Amygdala (tissue), 56 donors: Measurements from ENCODE around the gene AVEN.

Experiments used
- DNase-seq, 56 donors: peaks; one replicate each; lab custom pipeline; 2025; lab: John Stamatoyannopoulos, UW

Gene AVEN

GRCh38 chr15:33994005-33994615, 44.9 kb downstream of the AVEN start:
- DNase-seq = peak in 7 of 56 donors; percentile 4 to 39 (median 15)

DNA sequence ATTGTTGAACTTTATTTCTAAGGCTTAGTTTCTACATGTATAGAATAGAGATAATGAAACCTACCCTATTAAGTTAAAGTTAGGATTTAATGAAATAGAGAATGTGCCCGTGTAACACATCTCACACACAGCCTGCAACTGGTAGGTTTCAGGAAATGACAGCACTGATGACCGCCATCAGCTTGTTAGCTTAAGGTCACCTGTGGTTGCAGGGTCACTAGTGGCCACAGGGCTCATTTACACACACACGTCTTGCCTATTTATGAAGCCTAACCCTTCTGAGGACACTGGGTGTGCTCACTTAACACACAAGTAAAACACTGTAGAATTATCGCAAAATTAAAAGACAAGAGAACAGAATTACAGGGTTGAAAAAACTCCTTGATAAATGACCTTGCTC, 50.6 kb downstream of the AVEN start:
- DNase-seq = no peak

GRCh38 chr15:33987444-33987843, 51.6 kb downstream of the AVEN start:
- DNase-seq = peak in 2 of 56 donors; percentile 8 to 21

GRCh38 chr15:33985751-33986150, 53.3 kb downstream of the AVEN start:
- no peak for DNase-seq

DNA sequence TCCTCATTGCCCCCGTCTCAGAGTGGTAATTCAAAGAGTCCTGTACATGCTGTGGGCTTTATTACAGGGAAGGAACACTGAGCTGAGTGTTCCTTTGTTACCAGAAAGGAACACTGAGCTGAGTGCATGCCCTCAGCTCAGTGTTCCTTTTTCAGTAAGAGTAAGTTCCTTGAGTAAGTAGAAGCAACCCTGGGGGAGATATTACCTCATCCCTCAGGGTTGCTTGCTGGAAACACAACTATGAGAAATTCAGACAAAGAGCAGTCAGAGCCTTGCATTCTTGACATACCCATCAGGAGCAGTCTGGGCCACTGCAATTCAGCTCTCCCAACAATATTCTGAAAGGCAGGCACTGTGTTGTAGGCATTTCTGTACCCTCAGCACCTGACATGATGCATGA, 53.7 kb downstream of the AVEN start:
- peak in 3 of 56 donors; percentile 8 to 35 (median 32) for DNase-seq

GRCh38 chr15:33982516-33982915, 56.5 kb downstream of the AVEN start:
- DNase-seq = no peak

- no peak for DNase-seq
Measured at GRCh38 chr15:33980159-33980558, 58.8 kb downstream of the AVEN start.

DNA sequence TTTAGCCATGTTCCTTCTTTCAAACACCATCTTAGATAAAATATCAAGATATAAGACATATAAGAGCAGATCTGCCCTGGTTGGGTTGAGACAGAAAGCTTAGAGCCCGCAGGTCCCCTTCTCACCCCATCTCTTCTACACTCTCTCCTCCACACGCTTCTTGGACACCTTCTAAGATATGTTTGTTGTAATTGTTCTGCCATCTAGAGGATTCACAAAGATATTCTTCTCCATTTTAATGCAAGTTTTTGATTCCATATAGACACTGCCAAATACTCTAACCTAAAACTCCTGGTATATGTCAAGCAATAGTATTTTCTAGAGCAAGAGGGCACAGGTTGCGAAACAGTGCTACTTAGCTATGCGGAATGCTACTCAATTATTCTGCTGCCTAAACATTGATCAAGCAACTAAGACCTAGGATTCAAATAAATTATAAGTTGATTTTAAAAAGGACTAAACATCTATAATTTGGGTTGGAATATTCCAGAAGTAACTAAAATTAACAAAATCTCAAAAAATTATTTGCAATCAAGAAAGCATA, 63.9 kb downstream of the AVEN start:
- no peak for DNase-seq

DNA sequence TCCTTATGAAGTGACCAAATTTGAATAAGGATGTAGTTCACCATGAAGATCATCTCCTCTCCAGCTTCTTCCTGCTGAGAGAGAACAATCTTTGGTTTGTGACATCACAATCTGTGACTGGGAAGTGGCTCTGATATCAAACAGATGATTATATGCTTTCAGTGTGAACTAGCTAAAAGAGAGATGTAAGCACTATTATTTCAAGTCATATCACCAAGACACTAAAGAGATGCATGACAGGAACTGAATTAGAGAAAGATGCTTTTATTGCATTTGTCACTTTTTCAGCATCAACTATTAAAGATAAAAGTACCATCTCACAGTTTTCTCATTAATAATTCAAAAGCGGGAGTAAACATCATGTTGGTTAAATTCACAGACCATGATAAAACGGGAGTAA, 67.2 kb downstream of the AVEN start:
- no peak for DNase-seq

DNA sequence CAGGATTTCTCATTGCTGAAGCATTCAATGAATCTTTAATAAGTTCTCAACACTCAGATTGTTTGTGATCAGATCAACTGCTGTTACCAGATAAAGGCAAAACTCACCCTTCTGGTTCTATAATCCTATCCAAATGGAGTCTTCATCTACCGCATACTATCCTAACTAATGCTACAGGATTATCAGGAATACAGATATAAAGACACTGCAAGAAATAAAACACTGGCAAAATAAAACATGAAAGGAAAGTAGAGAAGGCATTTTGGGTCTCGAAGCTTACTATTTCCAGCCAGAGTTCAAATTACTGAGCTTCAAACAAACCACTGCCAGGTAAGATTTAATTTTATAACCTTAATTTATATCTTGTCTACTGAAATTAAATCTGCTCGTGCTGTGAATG, 70.2 kb downstream of the AVEN start:
- no peak for DNase-seq

DNA sequence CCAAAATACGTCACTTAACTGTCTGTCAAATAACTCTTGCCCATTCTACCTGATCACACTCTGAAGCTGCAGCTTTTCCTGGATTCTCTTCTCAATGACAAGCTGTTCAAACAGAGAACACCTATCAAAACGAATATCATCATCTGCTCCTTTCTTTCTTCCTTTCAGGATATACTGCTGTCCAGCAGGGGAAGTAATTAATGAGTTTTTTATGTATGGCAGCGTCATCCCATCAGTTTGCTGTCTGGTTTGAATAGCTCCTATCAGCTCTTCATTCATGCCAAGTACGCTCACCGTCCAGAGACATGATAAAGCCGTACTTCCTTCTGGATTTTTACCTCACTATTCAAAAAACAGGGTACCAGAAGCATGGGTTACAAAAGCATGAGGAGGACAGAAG, 70.8 kb downstream of the AVEN start, which contains the start of gene CHRM5:
CHRM5 (plus strand) TSS at position 274 of the 400 bp plus-strand sequence. CDS start 94,221 bp downstream, outside the sequence.
- DNase-seq = no peak

GRCh38 chr15:33964665-33965040, 74.4 kb downstream of the AVEN start:
- no peak for DNase-seq

DNA sequence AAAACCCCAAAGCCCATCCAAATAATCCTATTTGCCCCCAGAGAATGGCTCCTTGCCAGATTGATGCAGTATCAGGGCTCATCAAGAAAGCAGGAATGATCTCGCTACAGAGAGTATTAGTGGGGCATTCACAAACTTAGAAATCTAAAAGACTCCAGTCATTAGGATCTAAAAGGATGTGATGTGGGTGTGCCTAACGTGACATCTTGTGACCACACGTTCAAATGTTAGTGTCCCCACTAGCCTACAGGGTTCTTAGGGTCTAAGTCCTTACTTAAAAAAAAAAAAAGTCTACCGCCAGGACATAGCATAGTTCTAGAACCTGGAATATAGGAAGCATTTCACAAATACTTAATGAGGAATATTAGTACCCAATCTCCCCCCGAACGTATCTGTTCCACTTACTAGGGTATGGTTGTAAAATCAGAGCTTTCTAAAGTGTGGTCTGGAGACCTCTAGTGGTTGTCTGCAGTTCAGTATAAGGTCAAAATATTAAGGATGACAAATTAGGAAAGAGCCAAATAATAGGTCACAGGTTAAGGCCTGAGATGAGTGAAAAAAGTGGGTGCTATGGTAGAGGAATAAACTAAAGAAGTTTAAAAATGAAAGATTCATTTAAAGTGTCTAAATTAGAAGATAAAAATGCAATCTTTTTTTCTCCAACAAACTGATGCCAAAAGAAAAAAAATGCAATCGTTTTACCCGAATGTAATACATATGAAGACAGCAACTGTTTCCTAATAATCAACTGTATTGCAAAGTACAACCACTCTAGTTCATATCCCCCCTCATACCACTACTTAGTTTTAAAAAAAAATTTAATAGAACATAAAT, 75.0 kb downstream of the AVEN start:
- DNase-seq = no peak

DNA sequence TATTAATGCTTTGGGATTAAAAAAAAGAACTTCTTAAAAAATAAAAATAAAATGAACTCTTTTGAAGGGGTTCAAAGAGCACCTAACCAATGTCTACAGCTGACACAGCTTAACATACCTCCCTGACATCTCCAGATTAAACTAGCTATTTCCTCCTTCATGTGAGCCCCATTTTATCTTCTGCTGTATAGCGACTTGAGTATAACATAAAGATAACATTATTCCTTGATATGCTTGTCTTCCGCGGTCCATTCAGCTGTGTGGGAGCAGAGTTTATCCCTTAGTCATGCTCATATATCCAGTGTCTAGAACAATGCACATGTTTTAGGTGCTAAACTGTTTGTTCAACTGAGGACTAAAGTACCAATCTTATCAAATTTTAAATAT, 78.5 kb downstream of the AVEN start:
- no peak for DNase-seq

DNA sequence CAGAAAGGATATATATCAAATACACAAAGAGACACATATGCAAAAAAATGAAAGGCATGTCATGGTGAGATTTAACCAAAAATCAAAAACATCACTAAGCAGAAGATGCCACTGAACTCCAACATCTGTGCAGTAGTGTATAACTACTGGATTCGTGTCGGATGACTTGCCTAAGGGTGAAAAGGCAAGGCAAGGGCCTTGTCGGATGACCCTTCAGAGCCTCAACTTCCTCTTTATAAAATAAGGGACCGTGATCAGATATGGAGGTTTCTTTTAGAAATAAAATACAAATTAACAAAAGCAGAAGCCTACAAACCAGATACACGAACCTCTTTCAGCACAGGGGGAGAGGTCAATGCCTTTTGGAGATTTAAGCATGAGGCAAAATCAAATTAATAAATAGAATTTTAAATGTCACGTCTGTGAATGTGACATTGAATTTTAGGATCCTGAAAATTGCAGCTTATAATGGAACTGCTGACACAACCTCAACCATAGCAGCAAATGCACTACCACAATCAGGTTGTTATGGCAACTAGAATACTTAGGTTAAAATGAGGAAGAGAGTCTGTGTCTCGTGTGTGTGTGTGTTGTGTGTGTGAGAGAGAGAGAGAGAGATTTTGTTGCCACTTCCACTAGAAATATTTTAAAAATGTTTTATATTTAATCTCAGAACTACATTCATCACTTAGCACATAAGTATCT, 79.0 kb downstream of the AVEN start:
- DNase-seq = no peak

DNA sequence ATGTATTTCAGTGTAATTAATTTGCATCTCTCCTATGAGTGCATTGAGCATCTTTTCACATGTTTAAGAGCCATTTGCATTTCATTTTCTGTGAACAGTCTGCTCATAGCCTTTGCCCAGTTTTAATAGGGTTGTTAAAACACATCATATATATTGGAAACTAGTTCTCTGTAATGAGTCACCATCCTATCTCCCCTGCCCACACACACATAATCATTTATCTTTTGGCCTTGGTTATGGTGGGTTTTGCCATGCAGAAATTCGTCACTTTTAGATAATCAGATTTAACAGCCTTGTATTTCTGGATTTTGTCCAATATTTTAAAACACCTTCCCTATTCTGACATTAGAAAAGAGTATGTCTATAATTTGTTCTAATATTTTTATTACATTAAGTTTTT, 82.6 kb downstream of the AVEN start:
- DNase-seq = no peak

- DNase-seq = no peak
Measured at GRCh38 chr15:33955945-33956344, 83.1 kb downstream of the AVEN start.

GRCh38 chr15:33946152-33946551, 92.9 kb downstream of the AVEN start:
- no peak for DNase-seq

DNA sequence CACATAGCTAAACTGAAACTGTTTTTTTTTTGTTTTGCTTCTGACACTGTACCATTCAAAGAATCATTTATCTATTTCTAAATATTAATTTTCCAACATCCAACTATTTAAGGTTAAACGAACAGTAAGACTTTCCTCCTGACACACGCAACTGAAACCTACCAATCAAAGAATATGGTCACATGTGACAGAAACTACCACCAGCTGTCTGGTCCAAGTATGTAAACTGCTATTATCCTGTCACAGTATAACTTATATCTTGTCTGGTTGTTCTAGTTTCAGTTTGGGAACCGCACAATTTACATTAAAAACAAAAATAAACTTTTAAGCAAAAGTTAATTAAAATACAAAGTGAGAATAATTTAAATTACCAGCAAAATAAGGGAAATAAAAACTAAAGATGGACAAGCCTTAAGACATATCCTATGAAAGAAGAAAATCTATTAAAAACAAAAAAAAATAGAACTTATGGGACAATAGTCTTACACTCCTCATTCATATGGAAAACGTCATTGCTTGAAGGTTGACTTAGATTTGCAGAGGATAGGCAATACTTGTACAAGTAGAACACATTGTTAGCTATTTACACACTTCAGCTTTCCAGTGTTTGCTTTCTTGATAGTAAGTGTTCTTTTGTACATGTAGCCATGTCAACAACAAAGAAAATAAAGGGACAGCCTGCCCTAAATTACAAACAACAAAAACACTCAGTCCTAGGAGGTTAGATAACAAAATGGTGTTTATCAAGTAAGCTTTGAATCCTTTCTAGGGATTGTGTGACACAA, 97.5 kb downstream of the AVEN start:
- DNase-seq = no peak

- no peak for DNase-seq
Measured at GRCh38 chr15:33934921-33935320, 104.1 kb downstream of the AVEN start.
